ENCODE data around the gene SH3TC1.

- no peak for TF ChIP-seq PML (IDR thresholded peaks at IDR 0.05; ENCODE audit: low read length)
- TF ChIP-seq CTCF (IDR thresholded peaks at IDR 0.05 in 2 of 3, conservative IDR thresholded peaks at IDR 0.05 in 1 of 3; ENCODE audit: control insufficient read depth in 2 of 3, extremely low read depth in 1 of 3, insufficient read depth in 1 of 3, low read depth in 3 of 3, low read length in 3 of 3), result no peak
- no peak for TF ChIP-seq RFX5 (IDR thresholded peaks at IDR 0.05; ENCODE audit: low read depth, low read length)
Measured at GRCh38 chr4:8149664-8150063, 49.4 kb upstream of the SH3TC1 start.

Data from GM12878 (cell line).